HepG2 (cell line): ENCODE measurements around the gene SETD1A. TPM values are rescaled to one million over a fixed set of nuclear protein-coding genes. Genes with fewer than 3 reads are reported as not detected.

Experiments used
- AHDC1 ChIP-seq: sonication (generic); formaldehyde crosslinking; IDR thresholded peaks from 2 replicates; pipeline ENCODE4 v1.5.1; 2020; ENCODE audit warnings: mild to moderate bottlenecking, missing genetic modification reagents, borderline replicate concordance
- ZNF556 ChIP-seq: sonication (generic); formaldehyde crosslinking; IDR thresholded peaks from 2 replicates; pipeline ENCODE4 v1.4.0; 2020; ENCODE audit warnings: mild to moderate bottlenecking, missing genetic modification reagents, borderline replicate concordance
- ZXDC ChIP-seq: sonication (generic); formaldehyde crosslinking; IDR thresholded peaks from 2 replicates; pipeline ENCODE4 v1.5.0; 2020; ENCODE audit warnings: mild to moderate bottlenecking, missing genetic modification reagents
- polyA plus RNA-seq, 8 experiments: library from polyadenylated mRNA; depleted of rRNA in 3 of 8; stranded (reverse) in 7 of 8; unstranded in 1 of 8; fragments of >200 nt; fragmentation: Illumina TruSeq in 4 of 8; extraction: Trizol in 4 of 8; gene quantifications; 2 replicates each; pipeline versions ENCODE4 v1.2.1 to v1.2.3, GENCODE V29; 2011 to 2016; ENCODE audit warnings: low read depth in 4 of 8, missing spikeins in 1 of 8, mixed read lengths in 1 of 8; ENCODE audit not compliant: insufficient read depth in 1 of 8
- total RNA-seq, 5 experiments: library from RNA; depleted of rRNA; stranded (reverse); fragments of >200 nt; fragmentation: Illumina TruSeq; extraction: Trizol; gene quantifications; 2 replicates each; pipeline ENCODE4 v1.2.3, GENCODE V29; 2016; ENCODE audit warnings: low read depth in 1 of 5

The SETD1A gene
- total and polyA plus RNA-seq, 2 of the 13 experiments (the other 11 are each of a cell fraction or from before 2014, with no cell fraction given), result 3.8 to 5.6 TPM

- TF ChIP-seq AHDC1 (CRISPR knock-in tag) (no peak), ZXDC (CRISPR knock-in tag) (peak; percentile 60; the same call in 1 of the 2 replicates), ZNF556 (CRISPR knock-in tag) (no peak)
Observed at GRCh38 chr16:30927789-30928378, 29.7 kb upstream of the SETD1A start (continued).
